Activated naive CD4-positive, alpha-beta T cell treated with anti-CD3 and anti-CD28 coated beads, Interleukin-2, amount 50 U/mL, for 72 hours (primary cell): ENCODE measurements around the gene PCP2. TPM values are rescaled to one million over a fixed set of nuclear protein-coding genes. Genes with fewer than 3 reads are reported as not detected.
A peak's percentile ranks its signal among the peaks of the same experiment; 100 is the strongest.

Experiments
- ATAC-seq, 2 donors: fragments of 150-1000 bp; cut with Tn5 transposase; 2 replicates each; pipeline ENCODE4 v1.10.0; 2021; ENCODE audit warnings: mild to moderate bottlenecking in 2 of 2, moderate library complexity in 2 of 2
- DNase-seq, 2 donors: peaks; one replicate each; pipeline ENCODE4 v3.0.0; 2021 to 2022; ENCODE audit warnings: low spot score in 2 of 2
- H3K27ac Mint-ChIP-seq, 2 donors: one replicate each; pipeline ENCODE4 v1.8.0; 2022; ENCODE audit warnings: mild to moderate bottlenecking in 2 of 2, mixed read lengths in 2 of 2
- H3K36me3 Mint-ChIP-seq, 2 donors: one replicate each; pipeline ENCODE4 v1.8.0; 2022; ENCODE audit warnings: mixed read lengths in 2 of 2
- H3K9me3 Mint-ChIP-seq, 2 donors: one replicate each; pipeline ENCODE4 v1.8.0; 2022; ENCODE audit warnings: mixed read lengths in 2 of 2
- total RNA-seq, 2 donors: library from RNA; stranded (reverse); gene quantifications; one replicate each; pipeline ENCODE4 v1.2.3, GENCODE V29; 2022

Gene PCP2
- total RNA-seq, 2 donors from 2014 or later, result 1.8 to 4.2 TPM

- no peak for DNase-seq
- Mint-ChIP-seq H3K9me3 (peaks cover 3 to 4% of the 10 kb centered on the region in 2 donors), H3K27ac (peak overlapping the region in 1 of 2 donors; percentile 86), H3K36me3 (no peaks in the 10 kb centered on the region)
- ATAC-seq, result no peak
Observed at GRCh38 chr19:7600721-7601120, 32.8 kb downstream of the PCP2 start.

GRCh38 chr19:7598180-7598579 is 35.3 kb downstream of the PCP2 start:
- Mint-ChIP-seq H3K9me3 (peaks cover 3 to 4% of the 10 kb centered on the region in 2 donors), H3K36me3 (no peaks in the 10 kb centered on the region), H3K27ac (no peak overlapping the region)
- no peak for ATAC-seq
- DNase-seq, result no peak

DNA sequence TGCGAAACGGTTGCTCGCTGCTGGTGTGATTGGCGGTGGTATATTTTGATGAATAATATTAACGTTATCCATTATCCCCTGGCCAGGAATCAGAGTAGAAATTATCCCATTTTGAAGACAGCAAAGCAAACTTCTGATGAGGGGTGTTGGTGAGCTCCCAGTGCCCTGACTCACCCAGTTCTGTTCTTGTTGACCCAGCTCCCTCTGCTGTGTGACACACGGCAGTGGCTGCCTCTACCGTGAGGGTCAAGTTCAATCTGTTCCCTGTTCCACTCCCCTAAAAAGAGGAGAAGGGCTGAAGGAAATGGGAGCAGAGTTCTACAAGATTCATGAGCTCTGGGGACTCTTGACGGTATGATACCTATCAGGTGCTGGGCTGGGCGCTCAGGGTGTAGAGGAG is 35.8 kb downstream of the PCP2 start:
- Mint-ChIP-seq H3K27ac (no peak overlapping the region), H3K9me3 (peaks cover 3 to 4% of the 10 kb centered on the region in 2 donors), H3K36me3 (no peaks in the 10 kb centered on the region)
- no peak for ATAC-seq
- DNase-seq, result no peak

DNA sequence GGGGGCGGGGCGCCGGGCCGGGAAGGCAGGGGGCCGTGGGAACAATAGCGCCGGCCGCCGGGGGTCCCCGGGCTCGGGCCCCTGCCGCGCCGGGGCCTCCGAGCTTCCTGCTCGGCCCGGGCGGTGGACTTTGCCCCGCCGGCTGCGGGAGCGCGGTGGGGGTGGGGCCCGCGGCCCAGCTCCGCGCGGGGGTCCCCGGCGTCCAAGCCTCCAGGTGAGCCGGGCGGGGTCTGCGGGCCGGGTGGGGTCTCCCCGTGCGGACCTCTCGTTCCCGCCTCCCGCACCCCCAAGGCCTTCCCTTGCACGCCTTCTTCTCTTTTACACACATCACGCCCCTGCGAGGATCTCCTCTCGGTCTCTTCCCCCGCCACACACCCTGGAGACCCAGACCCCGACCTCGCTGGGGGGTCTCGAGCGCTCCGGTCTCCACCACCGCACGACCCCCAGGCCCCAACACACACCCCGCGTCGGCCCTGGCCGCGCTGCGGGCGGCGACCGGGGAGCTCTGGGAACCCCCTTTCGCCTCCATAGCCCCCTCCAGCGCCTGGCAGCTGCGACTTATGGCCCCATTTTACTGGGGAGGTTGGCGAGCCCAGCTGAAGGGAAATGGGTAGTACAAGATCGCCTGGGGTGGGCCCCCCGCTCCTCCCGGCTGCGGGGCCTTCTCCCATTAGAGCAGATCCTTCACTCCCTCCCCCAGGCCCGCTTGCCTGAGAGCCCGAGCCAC is 37.1 kb downstream of the PCP2 start:
- Mint-ChIP-seq H3K9me3 (peaks cover 3 to 4% of the 10 kb centered on the region in 2 donors), H3K36me3 (no peaks in the 10 kb centered on the region), H3K27ac (no peak overlapping the region)
- ATAC-seq (no peak), DNase-seq (no peak)

DNA sequence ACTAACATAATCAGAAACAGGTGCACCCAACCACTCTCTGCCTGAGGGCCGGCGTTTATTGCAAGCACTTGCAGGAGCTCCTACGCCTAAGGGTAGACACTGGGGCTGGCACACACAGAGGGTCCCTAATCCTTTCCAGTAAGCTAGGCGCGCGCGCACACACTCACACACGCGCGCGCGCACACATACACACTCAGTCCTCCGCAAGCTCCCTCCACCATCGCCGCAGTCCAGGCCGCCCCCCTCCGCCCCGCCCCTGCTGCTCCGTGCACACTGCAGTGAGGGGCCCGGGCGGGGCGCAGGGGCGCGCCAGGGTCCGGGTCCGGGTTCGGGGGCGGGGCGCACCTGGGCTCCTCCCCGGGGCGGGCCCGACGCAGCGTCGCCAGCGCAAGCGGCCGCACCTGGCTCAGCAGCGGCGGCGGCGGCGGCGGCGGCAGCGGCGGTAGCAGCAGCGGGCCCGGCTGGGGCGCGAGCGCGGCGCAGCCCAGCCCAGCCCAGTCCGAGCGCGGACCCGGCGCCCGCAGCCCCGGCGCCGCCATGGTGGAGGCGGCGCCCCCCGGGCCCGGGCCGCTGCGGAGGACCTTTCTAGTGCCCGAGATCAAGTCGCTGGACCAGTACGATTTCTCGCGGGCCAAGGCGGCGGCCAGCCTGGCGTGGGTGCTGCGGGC is 37.9 kb downstream of the PCP2 start, which contains the start of gene CAMSAP3:
Gene CAMSAP3, plus strand, starts transcription at position 398 of the 668 bp plus-strand sequence. Its CDS starts 140 bp downstream, at position 538.
- Mint-ChIP-seq H3K27ac (no peak within 1 kb of the TSS), H3K9me3 (no peaks in the 10 kb centered on the region), H3K36me3 (no peaks in the 10 kb centered on the region)
- DNase-seq, result peak in 1 of 2 donors; percentile 62
- ATAC-seq, result peak; percentile 70 to 87

GRCh38 chr19:7590256-7590655 is 43.3 kb downstream of the PCP2 start:
- no peak for ATAC-seq
- no peaks in the 10 kb centered on the region for H3K36me3 Mint-ChIP-seq
- H3K9me3 Mint-ChIP-seq, result no peaks in the 10 kb centered on the region
- no peak overlapping the region for H3K27ac Mint-ChIP-seq
- no peak for DNase-seq

GRCh38 chr19:7589822-7590221 is 43.7 kb downstream of the PCP2 start:
- DNase-seq (no peak), ATAC-seq (no peak)
- H3K27ac Mint-ChIP-seq, result no peak overlapping the region
- no peaks in the 10 kb centered on the region for H3K36me3 Mint-ChIP-seq
- H3K9me3 Mint-ChIP-seq, result no peaks in the 10 kb centered on the region

- no peak for DNase-seq
- Mint-ChIP-seq H3K9me3 (no peaks in the 10 kb centered on the region), H3K36me3 (no peaks in the 10 kb centered on the region), H3K27ac (peak overlapping the region in 1 of 2 donors; percentile 55)
- ATAC-seq, result no peak
Observed at GRCh38 chr19:7582446-7582845, 51.1 kb downstream of the PCP2 start.

Other genes with a start within 250 kb of the PCP2 start
- gene PEX11G, start 144.7 kb downstream of the PCP2 start, total RNA-seq, result under 1 TPM; 0.27 to 0.74 TPM
- gene ZNF358, start 117.6 kb downstream of the PCP2 start, total RNA-seq, result 10 to 100 TPM in 1 of 2 donors, under 1 TPM in 1; 0.59 to 11.1 TPM
- 10 to 100 TPM; 10.3 to 11.0 TPM for gene MCOLN1, start 111.1 kb downstream of the PCP2 start, total RNA-seq
- gene PNPLA6, start 98.0 kb downstream of the PCP2 start, total RNA-seq, result 100 to 1,000 TPM; 102 to 138 TPM
- gene CAMSAP3, start 37.9 kb downstream of the PCP2 start, total RNA-seq, result under 1 TPM; 0.07 to 0.80 TPM
- gene XAB2, start 4.2 kb downstream of the PCP2 start, total RNA-seq, result 10 to 100 TPM; 46.4 to 65.6 TPM
- 100 to 1,000 TPM; 101 to 108 TPM for gene PET100, start 3.9 kb downstream of the PCP2 start, total RNA-seq
- 100 to 1,000 TPM; 103 to 111 TPM for gene STXBP2, start 3.4 kb upstream of the PCP2 start, total RNA-seq
- not detected for gene RETN, start 35.3 kb upstream of the PCP2 start, total RNA-seq
- gene MCEMP1, start 43.4 kb upstream of the PCP2 start, total RNA-seq, result not detected
- 10 to 100 TPM; 58.9 to 84.4 TPM for gene TRAPPC5, start 47.1 kb upstream of the PCP2 start, total RNA-seq
- under 1 TPM; 0.56 to 0.57 TPM for gene FCER2, start 68.4 kb upstream of the PCP2 start, total RNA-seq
- gene CLEC4G, start 98.4 kb upstream of the PCP2 start, total RNA-seq, result not detected
- gene CD209, start 113.8 kb upstream of the PCP2 start, total RNA-seq, result not detected
- gene CLEC4M, start 129.5 kb upstream of the PCP2 start, total RNA-seq, result not detected
- 1 to 10 TPM; 4.6 to 7.8 TPM for gene EVI5L, start 196.5 kb upstream of the PCP2 start, total RNA-seq
- under 1 TPM; 0.20 to 0.97 TPM for gene PRR36, start 240.7 kb upstream of the PCP2 start, total RNA-seq